ENCODE results near the gene KCNAB2. TPM values are rescaled to one million over a fixed set of nuclear protein-coding genes. Genes with fewer than 3 reads are reported as not detected.

Gene KCNAB2
- total RNA-seq, 1 experiment from 2014 or later: 14.4 TPM

DNA sequence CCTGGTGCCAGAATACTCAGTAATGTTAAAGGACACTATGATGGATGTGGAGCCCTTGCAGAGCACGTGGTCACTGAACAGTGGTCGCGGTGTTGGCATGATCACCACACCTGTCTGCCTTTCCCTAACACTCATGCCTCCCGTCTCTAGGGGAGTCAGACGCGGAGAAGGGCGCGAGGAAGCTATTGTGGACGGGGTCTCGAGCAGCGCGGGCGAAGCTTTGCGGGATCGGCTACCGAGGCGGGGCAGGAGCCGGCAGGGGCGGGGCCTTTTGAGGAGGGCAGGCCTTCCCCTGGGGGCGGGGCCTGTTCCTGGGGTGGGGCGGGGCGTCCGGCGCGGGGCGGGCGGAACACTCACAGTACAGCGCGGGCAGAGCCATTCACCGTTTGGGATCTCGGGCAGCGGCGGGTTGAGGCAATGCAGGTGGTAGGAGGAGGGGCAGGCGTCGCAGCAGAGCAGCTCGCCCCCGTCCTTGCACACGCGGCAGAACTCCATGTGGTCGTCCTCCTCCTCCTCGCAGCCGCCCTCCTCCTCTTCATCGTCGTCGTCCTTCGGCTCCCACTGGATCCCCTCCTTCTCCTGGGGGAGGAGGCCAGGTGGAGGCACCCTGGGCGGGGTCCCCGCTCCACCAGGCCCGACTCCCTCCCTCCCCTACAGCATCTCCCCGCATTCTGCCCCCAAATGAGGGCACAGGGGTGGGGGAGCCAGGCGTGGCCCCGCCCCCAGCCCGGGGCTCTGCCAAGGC, 103.0 kb downstream of the KCNAB2 start:
- no peak for DNase-seq (ENCODE audit: low spot score)

GRCh38 chr1:6149597-6149996, 103.9 kb downstream of the KCNAB2 start:
- DNase-seq (ENCODE audit: low spot score): no peak

- no peak for DNase-seq (ENCODE audit: low spot score)
Measured at GRCh38 chr1:6150006-6150938, 104.6 kb downstream of the KCNAB2 start.

Other genes starting within 250 kb of the KCNAB2 start
- gene NPHP4, start 53.5 kb upstream of the KCNAB2 start, total RNA-seq (2014; rRNA removed; shearing (Covaris generic)): 1.9 and 3.5 TPM in 2 replicates
- 0.98 TPM in 2 replicates for gene CHD5, start 134.4 kb downstream of the KCNAB2 start, total RNA-seq (2014; rRNA removed; shearing (Covaris generic))
- 88.4 and 112 TPM in 2 replicates for gene RPL22, start 153.7 kb downstream of the KCNAB2 start, total RNA-seq (2014; rRNA removed; shearing (Covaris generic))
- 4.0 and 6.3 TPM in 2 replicates for gene RNF207, start 160.2 kb downstream of the KCNAB2 start, total RNA-seq (2014; rRNA removed; shearing (Covaris generic))
- 62.7 and 66.4 TPM in 2 replicates for gene ICMT, start 190.1 kb downstream of the KCNAB2 start, total RNA-seq (2014; rRNA removed; shearing (Covaris generic))
- not detected in 2 replicates for gene HES3, start 198.3 kb downstream of the KCNAB2 start, total RNA-seq (2014; rRNA removed; shearing (Covaris generic))
- 4.1 and 5.0 TPM in 2 replicates for gene GPR153, start 215.2 kb downstream of the KCNAB2 start, total RNA-seq (2014; rRNA removed; shearing (Covaris generic))

Measured in A172 (cell line).